Liver (tissue), 3 donors: ENCODE measurements around the gene SMOC1.

Source experiments
- CTCF ChIP-seq: fragments of 150-350 bp; IDR thresholded peaks from 2 replicates; pipeline ENCODE4 v1.5.1; 2017; ENCODE audit warnings: improper control_type of control experiment, low read depth, low read length; ENCODE audit not compliant: missing input control
- EGR1 ChIP-seq, 2 donors: IDR thresholded peaks; 2 replicates each; pipeline ENCODE4 v1.6.1; 2016 to 2018; ENCODE audit warnings: antibody characterized with exemption in 2 of 2, low read depth in 2 of 2
- JUND ChIP-seq, 2 donors: IDR thresholded peaks; 2 replicates each; pipeline ENCODE4 v1.6.1; 2016; ENCODE audit warnings: antibody characterized with exemption in 2 of 2
- MAX ChIP-seq: IDR thresholded peaks from 2 replicates; pipeline ENCODE4 v1.6.1; 2016; ENCODE audit warnings: antibody characterized with exemption
- RAD21 ChIP-seq, 2 donors: IDR thresholded peaks; 2 replicates each; pipeline ENCODE4 v1.6.1; 2016; ENCODE audit warnings: antibody characterized with exemption in 2 of 2, mild to moderate bottlenecking in 2 of 2
- SP1 ChIP-seq: IDR thresholded peaks from 2 replicates; pipeline ENCODE4 v1.6.1; 2018; ENCODE audit warnings: antibody characterized with exemption, mild to moderate bottlenecking
- TAF1 ChIP-seq: conservative IDR thresholded peaks from 2 replicates; pipeline ENCODE4 v1.6.1; 2016; ENCODE audit warnings: antibody characterized with exemption, mild to moderate bottlenecking
- YY1 ChIP-seq: IDR thresholded peaks from 2 replicates; pipeline ENCODE4 v1.6.1; 2016; ENCODE audit warnings: antibody characterized with exemption, mild to moderate bottlenecking
- ZBTB33 ChIP-seq: IDR thresholded peaks from 2 replicates; pipeline ENCODE4 v1.6.1; 2016; ENCODE audit warnings: antibody characterized with exemption
- donor health status: healthy.
- donor health status: healthy.

GRCh38 chr14:69891422-69891821, 12.2 kb downstream of the SMOC1 start:
- TF ChIP-seq RAD21 (IDR thresholded peaks at IDR 0.05) (no peak), CTCF (no peak), EGR1 (IDR thresholded peaks at IDR 0.05; ENCODE audit: low read depth in 2 of 2) (no peak), JUND (IDR thresholded peaks at IDR 0.05) (no peak), MAX (no peak), TAF1 (no peak), SP1 (no peak), ZBTB33 (no peak), YY1 (no peak)
